ENCODE measurements around the gene CMSS1.
"Not testable (repeated sequence)": the region's sequence is repeated elsewhere in the genome, so short reads cannot be mapped to it uniquely, and the experiment has no call there.

Gene CMSS1

GRCh38 chr3:99817047-99817436, 620 bp upstream of the CMSS1 start:
- no peak for DNase-seq

GRCh38 chr3:99818818-99819217, 1.2 kb downstream of the CMSS1 start:
- DNase-seq = no peak

- no peak for DNase-seq
Observed at GRCh38 chr3:99823723-99824711, 6.4 kb downstream of the CMSS1 start.

GRCh38 chr3:99825004-99825640, 7.5 kb downstream of the CMSS1 start:
- DNase-seq = no peak

- no peak for DNase-seq
Observed at GRCh38 chr3:99829844-99830243, 12.2 kb downstream of the CMSS1 start.

- no peak for DNase-seq
Observed at GRCh38 chr3:99833617-99834205, 16.0 kb downstream of the CMSS1 start.

- DNase-seq = no peak
Observed at GRCh38 chr3:99834211-99834957, 16.7 kb downstream of the CMSS1 start.

- no peak for DNase-seq
Observed at GRCh38 chr3:99836681-99837080, 19.0 kb downstream of the CMSS1 start.

- no peak for DNase-seq
Observed at GRCh38 chr3:99837715-99838114, 20.1 kb downstream of the CMSS1 start.

GRCh38 chr3:99838755-99839154, 21.1 kb downstream of the CMSS1 start:
- DNase-seq = no peak

GRCh38 chr3:99839613-99840012, 22.0 kb downstream of the CMSS1 start:
- no peak for DNase-seq

GRCh38 chr3:99841949-99842348, 24.3 kb downstream of the CMSS1 start:
- not testable (repeated sequence) for DNase-seq

GRCh38 chr3:99842826-99843589, 25.3 kb downstream of the CMSS1 start:
- peak; percentile 27 for DNase-seq

GRCh38 chr3:99843590-99844258, 26.1 kb downstream of the CMSS1 start:
- DNase-seq = no peak

- DNase-seq = no peak
Observed at GRCh38 chr3:99845331-99845730, 27.7 kb downstream of the CMSS1 start.

GRCh38 chr3:99845999-99846398, 28.3 kb downstream of the CMSS1 start:
- no peak for DNase-seq

- DNase-seq = no peak
Observed at GRCh38 chr3:99846477-99847160, 29.0 kb downstream of the CMSS1 start.

- DNase-seq = no peak
Observed at GRCh38 chr3:99848433-99848832, 30.8 kb downstream of the CMSS1 start.

GRCh38 chr3:99850608-99851007, 32.9 kb downstream of the CMSS1 start:
- DNase-seq = no peak

GRCh38 chr3:99851955-99852354, 34.3 kb downstream of the CMSS1 start:
- no peak for DNase-seq

- no peak for DNase-seq
Observed at GRCh38 chr3:99852851-99853250, 35.2 kb downstream of the CMSS1 start.
